Activated CD4-positive, alpha-beta T cell treated with anti-CD3 and anti-CD28 coated beads, Interleukin-2, amount 10 ng/mL, durations not matched to agents 7 days and 5 days (primary cell): Measurements from ENCODE around the gene PARD3. TPM values are rescaled to one million over a fixed set of nuclear protein-coding genes. Genes with fewer than 3 reads are reported as not detected.
"Not testable (repeated sequence)": the region's sequence is repeated elsewhere in the genome, so short reads cannot be mapped to it uniquely, and the experiment has no call there.

Experiments
- CTCF ChIA-PET: fragments of 350-600 bp; sonication (Branson Sonifier 250); formaldehyde crosslinking; loops from one replicate; lab custom pipeline; 2021; ENCODE audit warnings: antibody characterized with exemption; lab: Charles Lee
- POLR2A ChIA-PET: fragments of 350-600 bp; sonication (Branson Sonifier 250); formaldehyde crosslinking; loops from one replicate; lab custom pipeline; 2021; ENCODE audit warnings: antibody characterized with exemption; lab: Charles Lee
- DNase-seq: peaks from one replicate; pipeline ENCODE4 v3.0.0-alpha.2; 2020
- H3K27ac Mint-ChIP-seq: one replicate; pipeline ENCODE4 v1.8.0; 2021; ENCODE audit warnings: mild to moderate bottlenecking, moderate library complexity, mixed read lengths
- H3K27me3 Mint-ChIP-seq: one replicate; pipeline ENCODE4 v1.8.0; 2021; ENCODE audit warnings: mixed read lengths
- H3K36me3 Mint-ChIP-seq: one replicate; pipeline ENCODE4 v1.8.0; 2021; ENCODE audit warnings: low read depth, mixed read lengths
- H3K4me1 Mint-ChIP-seq: one replicate; pipeline ENCODE4 v1.8.0; 2021; ENCODE audit warnings: mixed read lengths
- H3K4me3 Mint-ChIP-seq: one replicate; pipeline ENCODE4 v1.8.0; 2021; ENCODE audit warnings: mild to moderate bottlenecking, moderate library complexity, mixed read lengths
- H3K9me3 Mint-ChIP-seq: one replicate; pipeline ENCODE4 v1.8.0; 2021; ENCODE audit warnings: mixed read lengths
- total RNA-seq, 2 experiments: library from RNA; stranded (reverse); gene quantifications; one replicate each; pipeline ENCODE4 v1.2.3, GENCODE V29; 2021

PARD3 gene
- total RNA-seq, 2 experiments from 2014 or later, result 1.0 to 1.2 TPM

GRCh38 chr10:34766266-34766600, 48.9 kb downstream of the PARD3 start:
- Mint-ChIP-seq H3K27me3 (peaks cover 6% of the 10 kb centered on the region), H3K36me3 (no peaks in the 10 kb centered on the region), H3K9me3 (no peaks in the 10 kb centered on the region), H3K4me3 (no peak overlapping the region), H3K27ac (no peak overlapping the region), H3K4me1 (no peaks in the 10 kb centered on the region)
- POLR2A ChIA-PET, result no interaction called here
- CTCF ChIA-PET, result no interaction called here
- DNase-seq, result no peak

DNA sequence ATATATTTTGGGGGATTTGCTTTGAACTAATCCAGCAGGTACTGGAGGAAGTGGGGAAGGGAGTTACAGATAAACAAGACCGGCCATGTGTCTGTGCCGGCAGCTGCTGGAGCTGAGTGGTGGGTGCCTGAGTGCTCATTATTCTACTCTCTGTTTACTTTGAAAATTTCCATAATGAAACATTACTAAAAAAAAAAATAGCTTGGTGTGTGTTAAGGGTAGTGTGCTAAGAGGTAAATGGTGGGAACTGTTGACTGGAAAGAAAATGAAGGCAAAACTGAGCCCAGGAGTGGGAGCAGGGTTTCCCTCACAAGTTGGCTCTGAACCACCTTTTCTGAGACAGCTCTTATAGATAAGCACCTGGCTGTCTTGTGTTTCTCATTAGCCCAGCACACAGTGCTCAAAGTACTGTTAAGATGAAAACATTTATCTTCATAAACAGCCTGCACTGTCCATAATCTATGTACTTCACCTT, 50.6 kb downstream of the PARD3 start:
- ChIA-PET CTCF (no interaction called here), POLR2A (no interaction called here)
- Mint-ChIP-seq H3K36me3 (no peaks in the 10 kb centered on the region), H3K9me3 (no peaks in the 10 kb centered on the region), H3K4me3 (no peak overlapping the region), H3K4me1 (no peaks in the 10 kb centered on the region), H3K27ac (no peak overlapping the region), H3K27me3 (no peaks in the 10 kb centered on the region)
- DNase-seq, result no peak

GRCh38 chr10:34762603-34763299, 52.3 kb downstream of the PARD3 start:
- Mint-ChIP-seq H3K27ac (no peak overlapping the region), H3K4me3 (no peak overlapping the region), H3K27me3 (no peaks in the 10 kb centered on the region), H3K4me1 (peaks cover 4% of the 10 kb centered on the region), H3K9me3 (no peaks in the 10 kb centered on the region), H3K36me3 (no peaks in the 10 kb centered on the region)
- ChIA-PET POLR2A (no interaction called here), CTCF (no interaction called here)
- no peak for DNase-seq

GRCh38 chr10:34762156-34762555, 52.9 kb downstream of the PARD3 start:
- CTCF ChIA-PET, result no interaction called here
- no peak for DNase-seq
- no peaks in the 10 kb centered on the region for H3K9me3 Mint-ChIP-seq
- no peaks in the 10 kb centered on the region for H3K27me3 Mint-ChIP-seq
- H3K27ac Mint-ChIP-seq, result no peak overlapping the region
- H3K36me3 Mint-ChIP-seq, result no peaks in the 10 kb centered on the region
- POLR2A ChIA-PET, result no interaction called here
- H3K4me3 Mint-ChIP-seq, result no peak overlapping the region
- H3K4me1 Mint-ChIP-seq, result peaks cover 4% of the 10 kb centered on the region

GRCh38 chr10:34761453-34761852, 53.6 kb downstream of the PARD3 start:
- ChIA-PET POLR2A (no interaction called here), CTCF (no interaction called here)
- DNase-seq, result no peak
- peaks cover 4% of the 10 kb centered on the region for H3K4me1 Mint-ChIP-seq
- no peak overlapping the region for H3K27ac Mint-ChIP-seq
- no peaks in the 10 kb centered on the region for H3K9me3 Mint-ChIP-seq
- no peaks in the 10 kb centered on the region for H3K27me3 Mint-ChIP-seq
- no peaks in the 10 kb centered on the region for H3K36me3 Mint-ChIP-seq
- H3K4me3 Mint-ChIP-seq, result no peak overlapping the region

- no peaks in the 10 kb centered on the region for H3K27me3 Mint-ChIP-seq
- POLR2A ChIA-PET, result no interaction called here
- H3K27ac Mint-ChIP-seq, result no peak overlapping the region
- no peaks in the 10 kb centered on the region for H3K36me3 Mint-ChIP-seq
- peaks cover 4% of the 10 kb centered on the region for H3K4me1 Mint-ChIP-seq
- H3K9me3 Mint-ChIP-seq, result no peaks in the 10 kb centered on the region
- CTCF ChIA-PET, result no interaction called here
- DNase-seq, result no peak
- H3K4me3 Mint-ChIP-seq, result no peak overlapping the region
Measured at GRCh38 chr10:34760606-34761005, 54.5 kb downstream of the PARD3 start.

DNA sequence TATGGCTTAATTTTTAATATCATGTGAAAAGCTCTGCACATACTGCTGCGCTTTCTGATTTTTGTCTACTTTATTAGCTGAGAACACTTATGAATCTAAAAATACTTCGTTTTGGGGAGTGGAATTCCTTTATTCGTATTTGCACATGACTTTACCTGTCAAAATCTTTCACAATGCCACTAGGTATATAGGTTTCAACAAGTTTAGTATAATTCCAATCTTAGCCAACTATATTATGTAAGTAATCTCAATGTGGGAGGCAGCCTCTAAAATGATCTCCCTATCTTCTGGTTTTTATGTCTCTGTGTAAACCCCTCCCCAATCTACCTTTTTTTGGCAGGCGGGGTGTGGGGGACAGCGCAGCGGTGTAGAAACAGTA, 55.3 kb downstream of the PARD3 start:
- H3K4me1 Mint-ChIP-seq, result peaks cover 4% of the 10 kb centered on the region
- CTCF ChIA-PET, result no interaction called here
- POLR2A ChIA-PET, result no interaction called here

GRCh38 chr10:34759161-34759836, 55.8 kb downstream of the PARD3 start:
- no peak overlapping the region for H3K27ac Mint-ChIP-seq
- ChIA-PET CTCF (no interaction called here), POLR2A (no interaction called here)
- no peak for DNase-seq
- no peaks in the 10 kb centered on the region for H3K36me3 Mint-ChIP-seq
- H3K9me3 Mint-ChIP-seq, result no peaks in the 10 kb centered on the region
- H3K4me3 Mint-ChIP-seq, result no peak overlapping the region
- H3K4me1 Mint-ChIP-seq, result peaks cover 4% of the 10 kb centered on the region
- H3K27me3 Mint-ChIP-seq, result no peaks in the 10 kb centered on the region

More for the DNA sequence above, 55.3 kb downstream of the PARD3 start:
- no peak overlapping the region for H3K4me3 Mint-ChIP-seq
- no peak overlapping the region for H3K27ac Mint-ChIP-seq
- no peaks in the 10 kb centered on the region for H3K27me3 Mint-ChIP-seq
- DNase-seq, result no peak
- H3K36me3 Mint-ChIP-seq, result no peaks in the 10 kb centered on the region
- no peaks in the 10 kb centered on the region for H3K9me3 Mint-ChIP-seq

DNA sequence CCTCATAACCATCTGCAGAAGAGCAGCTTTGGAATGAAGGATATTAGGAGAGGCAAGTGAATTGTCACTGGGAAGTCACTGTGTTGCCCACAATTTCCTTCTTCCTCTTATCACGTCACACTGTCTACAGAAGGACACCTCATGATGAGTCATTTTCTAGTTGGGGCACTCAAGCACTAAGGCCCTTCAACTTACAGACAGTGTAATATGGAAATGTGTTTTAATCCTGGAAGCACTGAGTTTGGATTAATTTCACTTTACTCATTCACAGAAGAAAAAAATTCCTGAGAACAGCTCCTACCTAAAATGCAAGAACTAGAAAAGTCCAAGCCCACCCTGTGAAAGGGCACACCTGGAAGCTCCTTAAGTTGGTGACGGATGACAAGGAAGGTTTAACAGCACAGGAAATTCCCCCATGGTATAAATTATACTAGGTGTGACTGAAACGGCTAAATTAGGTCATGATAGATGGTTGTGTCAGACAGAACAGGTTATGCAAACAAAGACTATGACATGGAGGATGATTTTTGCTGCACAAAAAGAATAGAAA, 56.6 kb downstream of the PARD3 start:
- no peak overlapping the region for H3K4me3 Mint-ChIP-seq
- ChIA-PET CTCF (interaction anchor here (0.6 kb wide), 1 partner anchor 129 kb away, joined by 7 read pairs; no protein-coding TSS in a partner anchor), POLR2A (no interaction called here)
- H3K4me1 Mint-ChIP-seq, result peaks cover 4% of the 10 kb centered on the region
- H3K9me3 Mint-ChIP-seq, result no peaks in the 10 kb centered on the region
- no peaks in the 10 kb centered on the region for H3K27me3 Mint-ChIP-seq
- H3K36me3 Mint-ChIP-seq, result no peaks in the 10 kb centered on the region
- H3K27ac Mint-ChIP-seq, result no peak overlapping the region
- DNase-seq, result no peak

GRCh38 chr10:34757933-34758332, 57.2 kb downstream of the PARD3 start:
- Mint-ChIP-seq H3K4me1 (peaks cover 4% of the 10 kb centered on the region), H3K27me3 (no peaks in the 10 kb centered on the region), H3K36me3 (no peaks in the 10 kb centered on the region), H3K4me3 (no peak overlapping the region), H3K9me3 (no peaks in the 10 kb centered on the region), H3K27ac (no peak overlapping the region)
- no peak for DNase-seq
- ChIA-PET POLR2A (no interaction called here), CTCF (interaction anchor here (0.6 kb wide), 1 partner anchor 130 kb away, joined by 7 read pairs; no protein-coding TSS in a partner anchor)

GRCh38 chr10:34757181-34757580, 57.9 kb downstream of the PARD3 start:
- H3K9me3 Mint-ChIP-seq, H3K36me3 Mint-ChIP-seq, POLR2A ChIA-PET, DNase-seq, CTCF ChIA-PET, H3K27ac Mint-ChIP-seq, H3K4me1 Mint-ChIP-seq, H3K4me3 Mint-ChIP-seq, H3K27me3 Mint-ChIP-seq: not testable (repeated sequence)

GRCh38 chr10:34756584-34756983, 58.5 kb downstream of the PARD3 start:
- no peak overlapping the region for H3K27ac Mint-ChIP-seq
- H3K36me3 Mint-ChIP-seq, result no peaks in the 10 kb centered on the region

GRCh38 chr10:34753014-34753757, 61.9 kb downstream of the PARD3 start:
- Mint-ChIP-seq H3K27ac (no peak overlapping the region), H3K9me3 (no peaks in the 10 kb centered on the region), H3K27me3 (peaks cover 4% of the 10 kb centered on the region), H3K36me3 (no peaks in the 10 kb centered on the region), H3K4me3 (no peak overlapping the region), H3K4me1 (no peaks in the 10 kb centered on the region)
- ChIA-PET CTCF (no interaction called here), POLR2A (no interaction called here)
- DNase-seq, result no peak

More at GRCh38 chr10:34756584-34756983, 58.5 kb downstream of the PARD3 start:
- ChIA-PET CTCF (no interaction called here), POLR2A (no interaction called here)
- no peak for DNase-seq
- Mint-ChIP-seq H3K27me3 (no peaks in the 10 kb centered on the region), H3K9me3 (no peaks in the 10 kb centered on the region), H3K4me3 (no peak overlapping the region), H3K4me1 (peaks cover 4% of the 10 kb centered on the region)
